GM18951 (cell line): ENCODE results near the gene HMG20A.

Experiments used
- POLR2A ChIP-seq: IDR thresholded peaks from 4 replicates; pipeline ENCODE4 v1.6.1; 2011; ENCODE audit warnings: mild to moderate bottlenecking; ENCODE audit not compliant: insufficient read length, insufficient read depth; ENCODE audit errors: extremely low read depth
- in situ Hi-C: fragments of 300-500 bp; cut with MboI; formaldehyde crosslinking; loops from one replicate; pipeline ENCODE4 v1.12.0; 2022; ENCODE audit warnings: low sequenced_read_pairs, mixed read lengths, inconsistent platforms; ENCODE audit not compliant: unreplicated experiment

The HMG20A gene

DNA sequence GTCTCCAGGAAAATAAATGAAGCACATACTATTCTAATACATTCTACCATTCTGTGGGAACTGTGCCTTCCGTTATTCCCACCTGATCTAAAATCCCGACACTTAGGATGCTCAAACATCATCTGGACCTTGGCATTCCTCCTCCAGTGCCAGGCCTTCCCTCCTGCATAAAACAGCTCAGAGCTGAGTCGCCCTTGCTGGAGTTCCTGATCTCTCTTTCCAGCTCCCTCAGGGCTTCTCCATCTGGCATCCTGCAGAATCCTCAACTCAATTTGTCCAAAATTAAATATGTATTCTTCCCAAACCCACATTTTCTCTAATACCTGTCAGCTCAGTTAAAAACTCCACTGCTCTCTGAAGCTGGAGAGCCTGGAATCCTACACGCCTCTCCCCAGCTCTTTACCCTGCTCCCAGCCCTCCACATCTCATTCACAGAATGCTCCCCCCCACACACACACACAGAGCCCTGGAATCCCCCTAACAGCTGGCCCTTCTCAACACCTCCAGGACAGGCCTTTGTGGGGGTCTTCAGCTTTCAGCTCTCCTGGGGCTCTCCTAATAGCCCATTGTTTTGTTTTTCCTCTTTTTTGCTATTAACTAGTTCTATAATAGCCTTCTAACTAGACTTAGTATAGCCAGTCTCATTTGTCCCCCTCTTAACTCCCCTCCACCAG, 78.5 kb downstream of the HMG20A start:
- no peak for TF ChIP-seq POLR2A
- in situ Hi-C loops = loop anchor here (5.0 kb wide), 1 partner anchor 312 kb away; no protein-coding TSS in a partner anchor

DNA sequence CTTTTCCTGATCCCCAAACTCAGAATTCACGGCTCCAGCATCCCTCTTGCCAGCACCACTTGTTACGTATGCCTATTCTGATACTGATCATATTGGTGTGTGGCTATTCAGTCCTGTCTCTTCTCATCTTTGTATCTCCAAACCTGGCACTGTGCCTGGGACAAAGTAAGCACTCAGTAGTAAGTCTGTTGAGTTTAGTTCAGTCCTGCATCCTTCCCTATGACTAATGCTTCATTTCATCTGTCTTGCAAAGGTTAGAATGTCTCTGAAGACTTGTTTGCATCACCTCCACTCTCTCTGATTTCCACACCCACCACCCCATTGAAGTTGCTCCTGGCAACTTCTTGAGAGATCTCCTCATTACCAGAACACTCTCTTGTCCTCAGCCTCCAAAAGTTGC, 80.3 kb downstream of the HMG20A start:
- in situ Hi-C loops = loop anchor here (10.0 kb wide), 1 partner anchor 386 kb away; no protein-coding TSS in a partner anchor
- TF ChIP-seq POLR2A = no peak

DNA sequence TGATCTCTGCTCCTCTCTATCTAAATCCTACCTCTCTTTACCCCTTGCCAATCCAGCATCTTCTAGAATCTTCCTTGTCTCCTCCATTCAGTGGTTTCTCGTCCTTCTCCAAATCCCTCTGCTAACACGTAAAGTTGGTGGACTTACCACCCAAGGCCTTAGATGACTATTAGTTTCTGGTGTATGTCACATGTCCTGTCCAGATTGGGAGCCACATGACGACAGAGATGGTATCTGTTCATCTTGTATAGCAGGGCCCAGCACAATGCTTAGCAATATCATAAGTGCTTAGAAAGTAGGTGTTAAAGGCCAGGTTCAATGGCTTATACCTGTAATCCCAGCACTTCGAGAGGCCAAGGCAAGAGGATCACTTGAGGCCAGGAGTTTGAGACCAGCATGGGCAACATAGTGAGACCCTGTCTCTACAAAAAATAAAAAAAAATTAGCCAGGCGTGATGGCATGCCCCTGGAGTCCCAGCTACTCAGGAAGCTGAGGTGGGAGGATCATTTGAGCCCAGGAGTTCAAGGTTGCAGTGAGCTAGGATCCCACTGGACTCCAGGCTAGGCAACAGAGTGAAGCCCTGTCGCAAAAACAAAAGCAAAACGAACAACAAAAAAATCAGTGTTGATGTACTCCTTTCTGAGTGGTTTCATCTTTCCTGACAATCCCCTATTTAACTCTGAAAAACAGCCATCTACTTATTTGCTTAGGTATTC, 81.8 kb downstream of the HMG20A start:
- in situ Hi-C loops = loop anchor here (10.0 kb wide), 1 partner anchor 388 kb away; no protein-coding TSS in a partner anchor
- TF ChIP-seq POLR2A = no peak

- in situ Hi-C loops = loop anchor here (10.0 kb wide), 1 partner anchor 388 kb away; no protein-coding TSS in a partner anchor
- TF ChIP-seq POLR2A = no peak
Measured at GRCh38 chr15:77503240-77503639, 82.6 kb downstream of the HMG20A start.

DNA sequence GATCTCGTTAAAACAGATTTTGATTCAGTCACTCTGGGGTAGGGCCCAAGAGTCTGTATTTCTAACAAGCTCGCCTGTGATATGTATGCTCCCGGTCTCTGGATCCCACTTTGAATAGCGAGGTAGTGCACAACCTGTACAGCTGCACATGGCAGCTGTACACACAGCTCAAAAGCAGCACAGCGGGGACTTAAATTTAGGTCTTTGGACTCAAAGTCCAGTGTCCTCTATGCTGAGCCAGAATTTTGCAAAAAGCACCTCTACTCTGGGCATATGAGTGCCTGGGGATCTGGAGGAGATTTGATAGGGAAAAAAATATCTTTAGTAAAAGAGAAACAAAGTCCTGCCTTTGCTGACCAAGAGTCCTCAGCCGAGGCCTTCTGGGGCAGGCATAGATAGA, 83.1 kb downstream of the HMG20A start:
- in situ Hi-C loops = loop anchor here (10.0 kb wide), 1 partner anchor 389 kb away; no protein-coding TSS in a partner anchor
- no peak for TF ChIP-seq POLR2A

GRCh38 chr15:77504306-77504705, 83.6 kb downstream of the HMG20A start:
- TF ChIP-seq POLR2A = no peak
- in situ Hi-C loops = loop anchor here (10.0 kb wide), 1 partner anchor 390 kb away; no protein-coding TSS in a partner anchor

DNA sequence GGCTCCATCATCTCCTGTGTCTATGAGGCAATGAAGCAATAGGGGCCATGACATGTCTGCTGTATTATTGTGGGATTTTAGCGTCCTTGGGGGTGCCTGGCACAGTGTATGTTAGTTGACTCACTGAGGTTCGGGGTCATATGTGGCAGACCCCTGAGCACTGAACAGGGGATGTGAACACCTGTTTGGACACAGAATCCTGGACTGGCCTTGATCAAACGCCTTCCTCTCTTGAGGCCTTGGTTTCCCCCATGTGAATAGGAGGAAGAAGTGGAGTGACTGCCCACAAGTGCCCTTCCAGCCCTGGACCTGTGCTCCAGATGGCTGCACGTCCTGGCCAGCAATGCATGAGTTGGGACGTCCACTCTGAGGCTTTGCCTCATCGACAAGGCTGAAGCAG, 84.2 kb downstream of the HMG20A start:
- in situ Hi-C loops = loop anchor here (10.0 kb wide), 1 partner anchor 390 kb away; no protein-coding TSS in a partner anchor
- no peak for TF ChIP-seq POLR2A

GRCh38 chr15:77505556-77505955, 84.9 kb downstream of the HMG20A start:
- in situ Hi-C loops = loop anchor here (10.0 kb wide), 1 partner anchor 391 kb away; no protein-coding TSS in a partner anchor
- no peak for TF ChIP-seq POLR2A

DNA sequence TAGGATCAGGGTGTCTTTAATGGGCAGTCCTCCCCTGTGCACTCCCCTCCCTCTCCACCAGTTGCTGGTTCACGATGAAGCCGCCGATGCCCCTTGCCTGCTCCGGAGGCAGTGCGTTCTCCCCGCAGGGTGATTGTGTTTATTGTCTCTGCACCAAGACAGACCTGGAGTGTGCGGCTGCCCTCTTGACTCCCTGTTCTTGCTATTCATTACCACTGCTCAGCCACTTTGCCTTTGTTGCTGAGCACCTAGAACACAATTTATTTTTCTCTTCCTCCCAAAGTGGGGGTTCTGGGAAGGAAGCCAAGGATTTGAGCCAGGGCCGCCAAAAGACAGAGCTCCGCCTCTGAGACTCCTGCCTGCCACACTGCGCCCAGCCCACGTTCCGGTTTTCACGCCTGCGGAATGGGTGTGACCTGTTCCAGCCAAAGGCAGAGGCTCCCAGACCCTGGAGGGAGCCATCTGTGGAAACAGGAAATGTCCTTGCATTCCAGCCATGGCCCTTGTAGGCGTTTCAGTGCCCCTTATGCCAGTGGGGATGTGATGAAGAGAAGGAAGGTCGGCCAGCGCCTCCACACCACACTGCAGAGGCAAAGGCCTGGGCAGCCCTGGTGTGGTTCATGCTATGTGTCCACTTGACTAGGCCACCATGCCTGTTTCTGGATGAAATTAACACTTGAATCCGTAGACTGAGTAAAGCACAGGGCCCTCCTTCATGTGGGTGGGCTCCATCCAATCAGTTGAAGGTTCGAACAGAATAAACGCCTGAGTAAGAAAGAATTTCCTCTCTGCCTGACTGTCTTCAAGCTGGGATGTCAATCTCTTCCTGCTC, 85.8 kb downstream of the HMG20A start:
- no peak for TF ChIP-seq POLR2A
- in situ Hi-C loops = loop anchor here (10.0 kb wide), 1 partner anchor 392 kb away; no protein-coding TSS in a partner anchor

GRCh38 chr15:77507143-77507897, 86.6 kb downstream of the HMG20A start:
- in situ Hi-C loops = loop anchor here (10.0 kb wide), 1 partner anchor 393 kb away; no protein-coding TSS in a partner anchor
- TF ChIP-seq POLR2A = no peak

GRCh38 chr15:77507911-77508310, 87.2 kb downstream of the HMG20A start:
- in situ Hi-C loops = loop anchor here (10.0 kb wide), 1 partner anchor 393 kb away; no protein-coding TSS in a partner anchor
- no peak for TF ChIP-seq POLR2A
